HG03575 (cell line): Measurements from ENCODE around the gene CSNK2A1.
"Not testable (repeated sequence)": the region's sequence is repeated elsewhere in the genome, so short reads cannot be mapped to it uniquely, and the experiment has no call there.

Experiments used
- ATAC-seq: cut with Tn5 transposase; IDR thresholded peaks from one replicate; pipeline ENCODE4 v1.9.1; 2021; ENCODE audit not compliant: unreplicated experiment, insufficient number of reproducible peaks, low FRiP score; ENCODE audit errors: extremely low read depth

CSNK2A1 gene

DNA sequence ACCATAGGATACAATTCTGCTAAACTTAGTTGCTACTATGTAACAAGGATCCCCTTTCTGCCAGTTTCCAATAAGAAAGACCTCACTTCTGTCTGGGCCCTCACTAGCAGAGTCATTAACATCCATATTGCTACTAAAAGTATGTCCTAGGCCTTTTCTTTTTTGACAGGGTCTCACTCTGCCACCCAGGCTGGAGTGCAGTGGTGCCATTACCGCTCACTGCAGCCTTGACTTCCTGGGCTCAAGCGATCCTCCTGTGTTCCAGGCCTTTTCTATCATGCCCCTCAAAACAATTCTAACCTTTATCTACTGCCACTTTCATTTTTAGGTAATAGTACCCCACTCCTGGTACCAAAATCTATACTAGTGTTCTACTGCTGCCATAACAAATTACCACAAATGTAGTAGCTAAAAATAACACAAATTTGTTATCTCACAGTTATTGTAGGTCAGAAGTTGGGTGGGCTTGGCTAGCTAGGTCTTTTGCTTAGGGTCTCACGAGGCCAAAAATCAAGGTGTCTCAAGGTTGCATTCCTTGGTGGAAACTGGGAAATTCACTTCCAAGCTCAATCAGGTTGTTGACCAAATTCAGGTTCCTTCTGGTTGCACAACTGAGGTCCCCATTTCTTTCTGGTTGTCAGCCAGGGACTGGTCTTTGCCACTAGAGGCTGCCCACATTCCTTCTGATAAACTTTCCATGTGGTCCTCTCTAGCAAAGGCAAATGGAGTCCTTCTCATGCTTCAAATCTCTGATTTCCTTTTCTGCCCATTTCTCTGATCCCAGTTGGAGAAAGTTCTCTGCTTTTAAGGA is 3.0 kb downstream of the CSNK2A1 start:
- no peak for ATAC-seq

GRCh38 chr20:539848-540247 is 3.7 kb downstream of the CSNK2A1 start:
- no peak for ATAC-seq

DNA sequence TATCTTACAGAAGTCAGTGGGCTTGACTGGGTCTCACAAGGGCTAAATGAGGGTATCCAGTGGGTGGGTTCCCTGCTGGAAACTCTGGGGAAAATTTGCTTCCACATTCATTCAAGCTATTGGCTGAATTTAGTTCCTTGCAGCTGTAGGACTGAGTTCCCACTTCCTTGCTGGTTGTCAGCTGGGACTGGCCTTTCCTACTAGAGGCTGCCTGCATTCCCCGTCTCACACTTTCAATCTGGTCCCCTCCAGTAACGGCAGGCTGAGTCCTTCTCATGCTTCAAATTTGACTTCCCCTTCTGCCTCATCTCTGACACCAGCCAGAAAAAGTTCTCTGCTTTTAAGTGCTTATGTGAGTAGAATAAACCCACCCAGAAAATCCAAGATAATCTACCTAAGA is 4.4 kb downstream of the CSNK2A1 start:
- ATAC-seq = no peak

- no peak for ATAC-seq
Observed at GRCh38 chr20:537983-538382, 5.6 kb downstream of the CSNK2A1 start.

DNA sequence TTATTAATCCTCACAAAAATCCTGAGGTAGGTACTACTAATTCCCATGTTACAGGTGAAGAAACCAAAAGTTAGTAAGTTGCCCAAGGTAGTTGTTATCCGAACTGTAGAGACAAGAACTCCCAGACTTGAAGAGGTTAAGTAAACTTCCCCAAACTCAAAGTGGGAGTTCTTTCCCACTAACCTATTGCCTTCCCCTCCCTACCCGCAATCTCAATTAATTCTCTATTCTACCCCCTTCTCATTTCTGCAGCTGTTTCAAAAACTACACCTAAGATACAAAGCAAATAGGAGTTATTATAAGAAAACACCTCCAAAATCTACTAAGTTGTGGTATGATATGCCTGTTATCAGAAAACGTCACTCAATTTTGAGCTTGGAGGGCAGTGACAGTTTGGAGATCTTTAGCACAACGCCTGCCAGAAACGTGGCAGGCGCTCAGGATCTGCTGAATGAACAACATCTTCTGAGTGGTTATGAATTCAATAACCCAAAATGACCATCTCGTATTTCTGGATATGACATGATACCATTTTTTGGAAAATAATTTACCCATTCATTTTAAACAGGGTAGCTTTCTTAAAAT is 7.1 kb downstream of the CSNK2A1 start:
- no peak for ATAC-seq

DNA sequence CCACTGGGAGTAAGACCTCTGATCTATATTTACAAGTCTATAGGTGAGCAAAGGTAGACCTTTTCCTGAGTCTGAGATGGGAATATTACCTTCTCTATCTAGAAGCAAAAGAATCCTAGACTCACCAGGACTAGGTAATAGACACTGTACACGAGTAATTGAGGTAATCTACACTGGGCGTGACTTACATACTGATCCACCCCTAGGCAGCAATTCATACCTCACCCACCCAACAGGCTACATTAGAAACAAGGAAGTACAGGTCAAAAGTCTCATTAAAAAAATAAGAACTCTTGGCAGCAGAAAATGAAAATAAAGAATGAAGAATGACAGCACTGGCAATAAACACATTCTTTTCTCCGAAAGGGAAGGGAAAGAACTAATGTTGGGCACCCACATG is 7.6 kb downstream of the CSNK2A1 start:
- no peak for ATAC-seq

- ATAC-seq = no peak
Observed at GRCh38 chr20:533526-533925, 10.1 kb downstream of the CSNK2A1 start.

DNA sequence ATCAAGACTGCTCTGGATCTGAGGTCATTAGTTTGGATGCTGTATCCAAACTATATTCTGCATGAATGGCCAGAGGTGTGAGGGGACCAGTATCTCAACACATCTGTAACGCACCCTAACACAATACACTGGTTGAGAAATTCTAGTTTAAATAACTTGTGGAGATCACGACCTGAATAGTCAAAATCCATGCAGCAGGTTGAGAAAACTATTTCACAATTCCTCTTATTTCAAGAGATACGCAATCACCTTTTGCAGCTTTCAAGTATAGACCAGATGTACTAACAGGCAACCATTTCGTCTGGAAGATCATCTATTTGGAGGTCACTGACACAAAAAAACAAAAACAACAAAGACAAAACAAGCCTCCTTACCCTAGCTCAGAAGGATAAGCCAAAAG is 11.1 kb downstream of the CSNK2A1 start:
- ATAC-seq = no peak

- ATAC-seq = no peak
Observed at GRCh38 chr20:531608-532007, 12.0 kb downstream of the CSNK2A1 start.

DNA sequence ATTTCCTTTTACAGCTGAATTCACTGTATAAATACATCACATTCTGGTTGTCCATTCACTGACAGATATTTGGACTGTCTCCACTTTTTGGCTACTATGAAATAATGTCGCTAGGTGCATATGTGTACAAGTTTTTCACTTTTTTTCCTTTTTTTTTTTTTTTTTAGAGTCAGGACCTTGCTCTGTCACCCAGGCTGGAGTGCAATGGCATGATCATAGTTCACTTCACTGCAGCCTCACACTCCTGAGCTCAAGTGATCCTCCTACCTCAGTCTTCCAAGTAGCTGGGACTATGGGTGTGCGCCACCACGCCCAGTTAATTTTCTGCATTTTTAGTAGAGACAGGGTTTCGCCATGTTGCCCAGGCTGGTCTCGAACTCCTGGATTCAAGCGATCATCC is 13.3 kb downstream of the CSNK2A1 start:
- no peak for ATAC-seq

DNA sequence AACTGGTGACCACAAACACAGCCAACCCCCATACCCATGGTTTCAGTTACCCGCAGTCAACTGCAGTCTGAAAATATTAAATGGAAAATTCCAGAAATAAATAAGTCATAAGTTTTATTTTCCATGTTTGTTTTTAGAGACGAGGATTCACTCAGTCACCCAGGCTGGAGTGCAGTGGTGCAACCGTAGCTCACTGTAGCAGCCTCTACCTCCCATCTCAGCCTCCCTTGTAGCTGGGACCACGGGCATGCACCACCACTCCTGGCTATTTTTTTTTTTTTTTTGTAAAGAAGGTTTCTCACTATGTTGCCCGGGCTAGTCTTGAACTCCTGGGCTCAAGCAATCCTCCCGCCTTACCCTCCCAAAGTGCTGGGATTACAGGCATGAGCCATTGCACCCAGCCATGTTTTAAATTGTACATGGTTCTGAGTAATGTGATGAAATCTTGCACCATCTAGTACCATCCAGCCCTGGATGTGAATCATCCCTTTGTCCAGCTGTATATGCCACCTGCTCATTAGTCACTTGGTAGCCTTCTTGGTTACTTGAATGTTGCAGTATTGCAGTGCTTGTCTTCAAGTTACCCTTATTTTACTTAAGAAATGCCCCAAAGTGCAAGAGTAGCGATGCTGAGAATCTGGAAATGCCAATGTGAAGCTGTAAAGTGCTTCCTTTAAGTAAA is 14.5 kb downstream of the CSNK2A1 start:
- no peak for ATAC-seq

DNA sequence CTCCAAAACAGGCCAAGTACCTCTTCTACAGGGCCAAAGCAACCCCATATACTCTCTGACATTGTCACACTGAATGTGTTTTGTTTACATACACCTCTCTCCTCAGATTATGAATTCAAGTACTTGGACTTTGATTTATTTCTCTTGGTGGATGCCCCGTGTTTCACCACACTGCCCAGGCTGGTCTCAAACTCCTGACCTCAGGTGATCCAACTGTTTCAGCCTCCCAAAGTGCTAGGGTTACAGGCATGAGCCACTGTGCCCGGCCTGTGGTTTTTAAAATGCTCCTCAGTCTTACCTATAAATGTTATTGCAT is 16.1 kb downstream of the CSNK2A1 start:
- ATAC-seq = no peak

DNA sequence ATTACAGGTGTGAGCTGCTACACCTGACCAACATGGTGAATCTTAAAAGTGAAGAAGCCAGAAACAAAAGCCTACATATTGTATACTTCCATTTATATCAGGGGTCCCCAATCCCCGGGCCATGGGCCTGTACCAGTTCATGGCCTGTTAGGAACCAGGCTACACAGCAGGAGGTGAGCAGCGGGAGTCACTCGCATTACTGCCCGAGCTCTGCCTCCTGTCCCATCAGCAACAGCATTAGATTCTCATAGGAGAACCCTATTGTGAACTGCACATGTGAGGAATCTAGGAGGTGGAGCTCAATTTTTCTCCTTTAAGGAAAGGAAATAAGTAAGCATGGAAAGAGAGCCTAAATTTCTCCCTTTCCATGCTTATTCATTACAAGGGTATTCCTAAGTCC is 21.7 kb downstream of the CSNK2A1 start:
- ATAC-seq = no peak

DNA sequence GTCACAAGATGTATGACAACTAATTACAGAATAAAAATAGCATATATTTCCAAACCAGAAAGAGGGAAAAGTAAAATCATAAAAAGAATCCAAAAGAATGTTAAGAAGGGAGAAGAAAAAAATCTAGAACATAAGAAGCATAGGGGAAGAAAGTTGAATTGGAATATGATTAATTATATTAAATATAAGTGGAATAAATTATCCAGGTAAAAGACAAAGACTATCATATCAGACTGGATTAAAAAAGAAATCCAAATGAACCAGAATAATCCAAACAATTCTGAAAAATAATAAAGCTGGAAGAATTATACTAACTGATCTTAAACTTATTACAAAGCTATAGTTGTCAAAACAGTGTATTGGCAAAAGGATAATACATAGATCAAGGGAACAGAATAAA is 23.6 kb downstream of the CSNK2A1 start:
- ATAC-seq = no peak

GRCh38 chr20:517221-517620 is 26.4 kb downstream of the CSNK2A1 start:
- ATAC-seq = no peak

DNA sequence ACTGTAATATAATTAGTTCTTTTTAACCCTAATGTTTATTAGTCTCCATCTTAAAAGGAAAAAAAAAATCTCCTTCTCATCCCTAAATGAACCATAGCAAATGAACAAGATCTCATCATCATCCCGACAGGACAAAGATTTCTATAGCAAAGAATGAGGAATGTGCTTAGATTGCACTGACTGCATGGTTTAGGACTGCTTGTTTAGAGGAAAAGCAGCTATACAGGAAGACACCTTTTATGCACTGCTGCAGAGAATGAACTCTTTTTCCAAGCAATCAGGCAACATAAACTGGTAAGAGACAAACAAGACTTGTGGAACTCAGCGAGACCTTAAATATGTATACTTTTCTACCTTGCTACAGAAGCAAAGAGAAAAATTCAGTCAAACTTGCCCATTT is 26.8 kb downstream of the CSNK2A1 start:
- ATAC-seq = no peak

GRCh38 chr20:515696-516095 is 27.9 kb downstream of the CSNK2A1 start:
- no peak for ATAC-seq

DNA sequence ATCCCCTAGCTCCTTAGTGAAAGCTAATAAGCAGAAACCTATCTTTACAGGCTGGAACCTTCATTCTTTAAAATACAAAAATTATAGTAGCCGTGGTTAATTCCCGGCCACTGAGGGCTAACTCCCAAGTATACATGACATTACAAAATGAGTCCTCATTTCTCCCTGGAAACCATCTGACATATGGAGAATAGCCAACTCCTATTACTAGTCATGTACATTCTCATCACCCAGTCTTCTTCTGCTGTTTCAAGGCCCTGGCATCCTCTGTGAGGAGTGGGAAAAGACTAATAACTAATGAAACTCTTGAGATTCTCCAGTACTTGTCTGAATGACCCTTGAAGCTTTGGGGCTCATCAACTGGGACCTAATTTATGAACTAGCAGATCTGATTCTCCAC is 30.2 kb downstream of the CSNK2A1 start:
- no peak for ATAC-seq

DNA sequence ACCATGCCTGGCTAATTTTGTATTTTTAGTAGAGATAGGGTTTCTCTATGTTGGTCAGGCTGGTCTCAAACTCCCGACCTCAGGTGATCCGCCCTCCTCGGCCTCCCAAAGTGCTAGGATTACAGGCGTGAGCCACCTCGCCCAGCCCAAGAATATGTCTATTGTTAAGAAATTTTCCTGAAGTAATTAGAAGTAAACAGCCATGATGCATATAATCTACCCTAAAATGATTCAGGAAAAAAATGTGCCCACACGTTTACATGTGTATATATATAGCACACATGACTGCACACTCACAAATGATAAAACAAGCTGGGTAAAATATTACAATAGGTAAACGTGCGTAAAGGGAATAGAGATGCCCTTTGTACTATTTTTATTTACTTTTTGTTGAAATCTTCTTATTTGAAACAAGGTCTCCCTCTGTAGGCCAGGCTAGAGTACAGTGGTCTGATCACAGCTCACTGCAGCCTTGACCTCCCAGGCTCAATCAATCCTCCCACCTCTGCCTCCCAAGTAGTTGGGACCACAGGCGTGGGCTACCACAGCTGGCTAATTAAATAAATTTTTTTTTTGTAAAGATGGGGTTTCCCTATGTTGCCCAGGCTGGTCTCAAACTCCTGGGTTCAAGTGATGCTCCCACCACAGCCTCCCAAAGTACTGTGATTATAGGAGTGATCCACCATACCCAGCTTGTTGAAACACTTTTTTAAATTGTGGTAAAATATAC is 33.1 kb downstream of the CSNK2A1 start:
- not testable (repeated sequence) for ATAC-seq

- ATAC-seq = not testable (repeated sequence)
Observed at GRCh38 chr20:508364-508787, 35.2 kb downstream of the CSNK2A1 start.
